HG03460 (cell line): Measurements from ENCODE around the gene CDH4.

ENCODE experiments used
- ATAC-seq: cut with Tn5 transposase; IDR thresholded peaks from one replicate; pipeline ENCODE4 v1.9.1; 2021; ENCODE audit not compliant: unreplicated experiment

CDH4 gene

DNA sequence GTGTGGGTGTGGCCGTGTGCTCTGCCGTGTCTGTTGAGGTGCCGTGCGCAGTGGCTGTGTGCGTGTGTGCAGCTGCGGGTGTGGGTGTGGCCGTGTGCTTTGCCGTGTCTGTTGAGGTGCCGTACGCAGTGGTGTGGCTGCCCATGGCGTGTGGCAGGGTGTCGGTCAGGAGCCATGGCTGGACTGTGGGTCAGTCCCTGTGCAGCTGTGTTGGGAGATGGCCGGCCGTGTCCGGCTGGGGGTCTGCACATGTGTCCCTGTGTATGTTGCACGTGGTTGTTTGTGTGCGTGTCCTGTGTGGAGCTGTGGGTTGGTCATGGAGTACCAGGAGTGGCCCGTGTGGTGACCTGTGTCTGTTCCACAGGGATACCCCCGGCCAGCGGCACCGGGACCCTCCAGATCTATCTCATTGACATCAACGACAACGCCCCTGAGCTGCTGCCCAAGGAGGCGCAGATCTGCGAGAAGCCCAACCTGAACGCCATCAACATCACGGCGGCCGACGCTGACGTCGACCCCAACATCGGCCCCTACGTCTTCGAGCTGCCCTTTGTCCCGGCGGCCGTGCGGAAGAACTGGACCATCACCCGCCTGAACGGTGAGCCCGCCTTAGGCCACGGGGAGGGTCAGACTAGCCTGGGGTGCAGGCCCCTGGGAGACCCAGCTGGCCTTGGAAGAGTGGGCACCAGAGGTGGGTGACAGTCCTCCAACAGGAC lies 675.9 kb downstream of the CDH4 start:
- ATAC-seq: no peak

DNA sequence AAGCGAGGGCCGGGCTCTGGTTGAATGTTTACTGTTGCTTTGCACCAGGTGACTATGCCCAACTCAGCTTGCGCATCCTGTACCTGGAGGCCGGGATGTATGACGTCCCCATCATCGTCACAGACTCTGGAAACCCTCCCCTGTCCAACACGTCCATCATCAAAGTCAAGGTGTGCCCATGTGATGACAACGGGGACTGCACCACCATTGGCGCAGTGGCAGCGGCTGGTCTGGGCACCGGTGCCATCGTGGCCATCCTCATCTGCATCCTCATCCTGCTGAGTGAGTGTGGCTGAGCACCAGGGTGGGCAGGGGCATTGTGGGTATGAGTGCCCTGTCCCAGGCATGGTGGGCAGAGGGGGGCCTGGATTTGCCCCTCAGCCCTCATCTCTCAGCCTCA lies 677.5 kb downstream of the CDH4 start:
- no peak for ATAC-seq

DNA sequence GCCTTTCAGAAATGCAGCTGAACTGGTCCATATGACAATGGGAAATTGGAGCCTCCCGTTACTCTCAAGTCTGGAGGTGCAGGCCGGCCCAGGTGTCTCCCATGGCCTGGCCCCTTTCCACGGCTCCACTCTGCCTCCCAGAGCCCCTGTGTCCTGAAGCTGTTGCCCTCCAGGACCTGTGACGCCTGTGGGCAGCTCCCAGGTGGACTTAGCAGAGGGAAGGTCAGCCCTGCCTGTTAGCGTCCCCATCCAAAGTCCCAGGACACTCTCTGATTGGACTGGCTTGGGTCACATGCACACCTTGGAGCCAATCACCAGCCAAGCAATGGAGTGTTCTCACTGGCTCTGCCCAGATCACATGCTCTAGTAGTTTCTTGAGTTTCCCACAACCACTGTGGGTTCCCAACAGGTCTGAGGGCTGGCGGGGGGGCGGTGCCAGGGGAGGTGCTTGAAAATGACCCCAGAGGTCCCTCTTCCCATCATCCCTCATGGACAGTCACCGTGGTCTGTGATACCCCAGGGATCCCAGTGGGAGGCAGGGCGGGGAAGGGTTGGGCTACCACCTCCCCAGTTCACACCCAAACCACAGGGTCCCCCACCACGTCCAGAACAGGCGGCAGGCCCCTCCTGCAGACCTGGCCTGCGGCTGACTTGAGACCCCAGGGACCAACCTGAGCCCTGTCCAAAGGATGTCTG lies 678.1 kb downstream of the CDH4 start:
- no peak for ATAC-seq

DNA sequence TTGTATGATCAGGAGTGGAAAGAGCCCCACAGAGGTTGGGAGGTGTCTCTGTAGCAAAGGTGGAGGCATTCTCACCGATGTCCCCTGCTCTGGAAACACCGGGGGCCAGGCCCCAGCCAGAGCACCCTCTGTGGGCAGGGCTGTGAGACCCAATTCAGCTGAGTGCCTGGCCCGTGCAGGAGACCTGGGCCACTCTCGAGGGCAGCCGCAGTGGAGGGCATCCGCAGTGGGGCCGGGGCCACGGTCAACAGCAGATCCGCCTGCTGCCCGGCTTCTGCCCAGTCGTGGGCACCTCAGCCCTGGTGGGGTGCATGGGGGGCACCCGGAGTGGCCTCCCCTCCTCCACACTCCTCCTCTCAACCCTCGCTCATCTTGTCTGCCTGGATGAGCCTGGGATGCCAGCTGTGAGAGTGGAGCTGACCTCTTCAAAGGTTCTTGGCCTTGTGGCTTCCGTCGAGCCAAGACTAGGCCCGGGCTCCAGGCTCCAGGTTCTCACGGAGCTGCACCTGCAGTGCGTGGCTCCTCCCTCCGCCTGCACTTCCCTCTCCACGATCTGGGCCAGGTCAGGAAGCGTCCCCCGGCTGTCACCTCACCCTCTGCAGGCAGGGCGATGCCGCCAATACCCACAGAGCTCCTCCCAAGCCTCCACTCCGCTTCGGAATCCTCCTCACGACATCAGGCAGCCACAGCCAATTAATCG lies 678.9 kb downstream of the CDH4 start:
- ATAC-seq: no peak

DNA sequence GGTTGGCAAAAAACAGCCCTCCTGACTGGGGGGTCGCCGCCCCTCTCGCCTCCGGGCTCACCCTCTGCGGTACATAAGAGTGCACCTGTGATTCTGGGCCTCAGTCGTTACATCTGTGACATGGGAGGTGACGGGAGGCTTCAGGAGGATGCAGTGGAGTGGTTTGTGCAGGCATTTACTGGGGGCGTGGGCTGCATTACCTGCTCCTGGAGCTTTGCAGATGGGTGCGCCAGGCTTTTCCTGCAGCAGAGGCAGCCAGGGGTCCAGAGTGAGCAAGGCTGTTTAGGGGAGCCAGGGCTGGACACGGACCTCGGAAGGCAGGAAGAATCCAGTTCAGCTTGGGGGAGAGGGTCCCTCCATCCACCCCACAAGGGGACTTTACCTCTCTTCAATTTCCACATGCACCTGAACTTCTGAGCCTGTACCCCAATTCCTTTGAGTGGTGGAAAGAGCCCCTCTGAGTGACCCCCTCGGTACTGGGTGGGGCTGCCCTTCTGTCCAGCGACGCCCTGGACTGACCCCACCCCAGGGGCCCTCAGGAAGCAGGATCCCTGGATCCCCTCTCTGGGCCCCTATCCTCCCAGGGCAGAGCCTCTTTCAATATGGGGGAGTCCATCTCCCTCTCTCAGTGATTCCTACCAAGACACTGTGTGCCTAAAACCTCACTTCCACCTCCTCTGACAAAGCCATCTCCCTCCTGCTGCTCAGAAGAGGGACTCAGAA lies 679.6 kb downstream of the CDH4 start:
- ATAC-seq: no peak

DNA sequence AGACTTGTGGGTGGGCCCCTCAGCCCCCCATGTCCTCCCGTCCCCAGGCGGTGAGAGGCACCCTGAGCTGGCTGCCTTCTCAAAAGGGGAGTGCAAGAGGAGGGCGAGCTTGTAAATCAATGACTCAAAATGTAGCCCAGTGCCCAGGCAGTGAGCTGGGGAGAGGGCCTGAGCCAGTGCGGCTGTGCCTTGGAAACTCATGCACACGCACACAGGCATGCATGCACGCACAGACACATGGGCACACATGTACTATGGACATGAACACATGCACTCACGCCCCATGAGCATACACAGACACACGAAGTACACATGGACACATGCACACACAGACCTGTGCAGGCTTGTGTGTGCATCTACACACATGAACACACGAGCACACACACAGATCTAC lies 680.1 kb downstream of the CDH4 start:
- ATAC-seq: no peak

DNA sequence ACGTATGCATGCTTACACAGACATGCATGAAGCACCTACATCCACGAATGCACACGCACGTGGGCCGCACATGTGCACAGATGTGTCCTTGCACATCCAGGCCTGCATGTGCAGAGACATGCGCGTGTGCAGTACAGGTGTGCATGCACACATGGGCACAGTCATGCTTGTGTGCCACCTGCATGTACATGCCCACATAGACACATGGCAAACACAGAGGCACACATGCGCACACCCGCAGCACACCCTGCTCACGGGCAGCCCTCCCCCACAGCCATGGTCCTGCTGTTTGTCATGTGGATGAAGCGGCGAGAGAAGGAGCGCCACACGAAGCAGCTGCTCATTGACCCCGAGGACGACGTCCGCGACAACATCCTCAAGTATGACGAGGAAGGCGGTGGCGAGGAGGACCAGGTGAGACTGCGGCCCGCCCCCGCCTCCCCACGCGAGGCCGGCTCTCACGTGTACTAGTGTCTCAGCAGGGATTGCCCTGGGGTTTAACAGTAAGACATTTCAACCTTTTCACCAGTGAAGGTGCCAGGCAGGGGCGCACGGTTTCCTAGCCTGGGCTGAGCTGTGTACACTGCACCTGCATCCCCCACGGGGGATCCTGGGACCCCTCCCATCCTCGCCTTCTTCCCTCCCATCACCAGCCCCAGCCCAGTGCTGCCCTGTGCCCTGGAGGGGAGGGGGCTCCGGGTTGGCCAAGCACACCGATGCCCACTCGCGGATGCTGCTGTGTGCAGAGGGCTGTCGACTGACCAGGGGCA lies 680.8 kb downstream of the CDH4 start:
- ATAC-seq: no peak

DNA sequence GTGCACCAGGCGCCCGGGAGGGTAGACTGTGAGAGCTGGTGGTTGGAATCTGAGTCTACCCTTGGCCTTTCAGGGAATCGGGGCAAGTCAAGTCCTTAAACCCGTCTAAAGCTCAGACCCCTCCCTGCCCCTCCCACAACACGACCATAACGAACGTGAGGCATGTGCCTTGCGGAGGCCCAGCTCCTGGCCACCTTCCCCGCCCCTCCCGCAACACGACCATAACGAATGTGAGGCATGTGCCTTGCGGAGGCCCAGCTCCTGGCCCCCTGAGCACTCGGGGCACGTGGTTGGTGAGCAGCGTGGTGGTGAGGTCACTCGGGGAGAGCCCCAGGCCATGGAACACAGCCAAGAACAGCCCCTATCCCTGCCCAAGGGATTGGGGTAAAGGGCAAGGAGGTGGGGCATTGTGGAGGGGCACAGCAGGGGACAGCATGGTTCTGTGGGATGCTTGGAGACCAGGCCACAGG lies 681.5 kb downstream of the CDH4 start:
- no peak for ATAC-seq

DNA sequence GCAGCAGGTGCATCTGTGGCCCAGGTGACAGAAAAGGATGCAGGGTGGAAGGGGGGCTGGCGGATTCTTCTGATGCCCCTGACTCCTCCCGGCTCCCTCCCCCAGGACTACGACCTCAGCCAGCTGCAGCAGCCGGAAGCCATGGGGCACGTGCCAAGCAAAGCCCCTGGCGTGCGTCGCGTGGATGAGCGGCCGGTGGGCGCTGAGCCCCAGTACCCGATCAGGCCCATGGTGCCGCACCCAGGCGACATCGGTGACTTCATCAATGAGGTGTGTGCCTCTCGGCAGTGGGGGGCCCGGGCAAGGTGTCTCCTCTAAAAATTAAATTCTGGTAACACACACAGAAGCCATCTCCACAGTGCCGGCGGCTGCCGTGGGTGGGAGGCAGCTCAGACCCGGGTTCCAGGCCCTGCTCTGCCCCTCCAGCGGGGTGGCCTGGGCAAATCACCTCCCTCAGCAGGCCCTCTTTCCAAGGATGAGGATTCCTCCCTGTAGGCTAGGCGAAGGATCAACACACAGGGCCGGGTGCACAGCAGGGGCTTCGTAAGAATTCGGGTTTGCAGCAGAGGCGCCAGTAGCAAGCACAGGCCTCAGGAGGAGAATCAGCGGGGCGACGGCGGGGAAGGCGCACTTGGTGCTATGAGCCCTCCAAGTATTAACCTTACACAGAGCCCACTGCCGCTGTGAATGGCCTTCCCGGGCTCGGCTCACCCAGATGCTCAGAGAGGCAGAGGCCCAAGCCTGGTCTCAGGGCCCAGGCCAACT lies 682.1 kb downstream of the CDH4 start:
- ATAC-seq: no peak

DNA sequence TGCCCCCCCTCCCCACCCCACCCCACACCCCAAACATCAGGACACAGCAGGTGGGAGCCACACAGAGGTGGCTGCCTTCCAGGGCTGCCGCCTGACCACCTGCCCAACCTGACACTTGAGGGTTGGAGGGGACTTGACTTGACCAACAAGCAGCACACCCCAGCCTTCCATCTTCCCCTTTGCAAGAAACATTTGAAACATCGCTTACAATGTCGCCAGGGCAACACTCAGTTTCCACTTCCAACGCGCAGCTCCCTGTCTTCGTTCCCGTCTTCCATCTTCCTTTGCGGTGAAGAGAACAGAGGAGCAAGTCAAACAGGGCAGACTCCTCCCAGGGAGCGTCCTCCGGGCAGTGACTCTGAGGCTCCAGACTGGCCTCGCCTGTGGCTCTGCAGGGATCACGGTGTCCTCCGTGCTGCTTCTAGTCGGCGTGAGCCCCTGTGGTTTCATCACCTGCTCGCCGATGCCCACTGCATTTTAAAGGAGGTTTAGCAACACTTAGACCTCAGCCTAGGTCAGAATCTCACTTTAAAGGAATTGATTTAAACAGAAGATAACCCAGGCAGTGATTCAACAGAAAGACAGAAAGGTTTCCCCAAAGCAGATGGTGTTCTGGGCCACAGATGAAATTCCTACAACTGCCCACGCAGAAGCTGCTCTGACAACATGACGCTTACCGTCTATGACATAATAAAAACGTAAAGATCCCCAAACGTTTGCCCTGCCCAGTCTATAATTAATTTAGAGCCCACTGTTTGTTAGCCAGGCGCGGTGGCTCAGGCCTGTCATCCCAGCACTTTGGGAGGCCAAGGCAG lies 682.9 kb downstream of the CDH4 start:
- ATAC-seq: no peak

DNA sequence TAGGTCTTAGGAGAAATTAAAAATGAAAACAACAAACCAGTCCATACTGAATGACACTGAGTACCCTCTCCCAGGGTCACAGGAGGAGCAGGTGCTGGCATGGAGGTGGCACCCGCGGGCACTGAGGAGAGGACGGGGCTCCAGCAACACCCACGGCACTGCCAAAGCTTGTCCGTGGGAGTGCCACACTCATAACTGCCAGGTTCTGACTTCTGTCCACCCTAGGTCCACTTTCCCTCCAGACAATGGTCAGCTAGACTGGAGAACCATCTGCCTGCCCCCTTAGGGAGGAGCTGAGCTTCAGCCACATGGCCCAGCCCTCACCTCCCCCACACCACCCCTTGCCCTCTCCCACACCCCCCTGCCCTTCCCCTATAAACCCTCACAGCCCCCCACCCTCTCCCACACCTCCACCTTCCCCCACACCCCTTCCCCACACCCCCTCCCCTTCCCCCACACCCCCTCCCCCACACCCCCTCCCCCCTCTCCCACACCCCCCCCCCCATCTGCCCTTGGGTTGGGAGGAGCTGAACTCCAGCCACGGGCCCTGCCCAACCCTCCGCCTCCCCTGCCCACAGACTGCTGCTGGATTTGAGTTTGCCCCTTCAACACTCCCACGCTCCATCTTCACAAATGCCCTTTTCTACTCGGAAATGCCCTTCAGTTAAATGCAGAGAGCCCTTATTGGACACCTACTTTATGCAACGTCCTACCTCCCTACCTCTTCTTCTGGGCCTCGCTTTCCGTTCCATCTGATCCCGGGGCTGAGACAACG lies 684.1 kb downstream of the CDH4 start:
- ATAC-seq: no peak

DNA sequence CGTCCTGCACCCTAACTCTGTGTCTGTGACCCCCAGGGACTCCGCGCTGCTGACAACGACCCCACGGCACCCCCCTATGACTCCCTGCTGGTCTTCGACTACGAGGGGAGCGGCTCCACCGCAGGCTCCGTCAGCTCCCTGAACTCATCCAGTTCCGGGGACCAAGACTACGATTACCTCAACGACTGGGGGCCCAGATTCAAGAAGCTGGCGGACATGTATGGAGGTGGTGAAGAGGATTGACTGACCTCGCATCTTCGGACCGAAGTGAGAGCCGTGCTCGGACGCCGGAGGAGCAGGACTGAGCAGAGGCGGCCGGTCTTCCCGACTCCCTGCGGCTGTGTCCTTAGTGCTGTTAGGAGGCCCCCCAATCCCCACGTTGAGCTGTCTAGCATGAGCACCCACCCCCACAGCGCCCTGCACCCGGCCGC lies 684.7 kb downstream of the CDH4 start:
- ATAC-seq: no peak

DNA sequence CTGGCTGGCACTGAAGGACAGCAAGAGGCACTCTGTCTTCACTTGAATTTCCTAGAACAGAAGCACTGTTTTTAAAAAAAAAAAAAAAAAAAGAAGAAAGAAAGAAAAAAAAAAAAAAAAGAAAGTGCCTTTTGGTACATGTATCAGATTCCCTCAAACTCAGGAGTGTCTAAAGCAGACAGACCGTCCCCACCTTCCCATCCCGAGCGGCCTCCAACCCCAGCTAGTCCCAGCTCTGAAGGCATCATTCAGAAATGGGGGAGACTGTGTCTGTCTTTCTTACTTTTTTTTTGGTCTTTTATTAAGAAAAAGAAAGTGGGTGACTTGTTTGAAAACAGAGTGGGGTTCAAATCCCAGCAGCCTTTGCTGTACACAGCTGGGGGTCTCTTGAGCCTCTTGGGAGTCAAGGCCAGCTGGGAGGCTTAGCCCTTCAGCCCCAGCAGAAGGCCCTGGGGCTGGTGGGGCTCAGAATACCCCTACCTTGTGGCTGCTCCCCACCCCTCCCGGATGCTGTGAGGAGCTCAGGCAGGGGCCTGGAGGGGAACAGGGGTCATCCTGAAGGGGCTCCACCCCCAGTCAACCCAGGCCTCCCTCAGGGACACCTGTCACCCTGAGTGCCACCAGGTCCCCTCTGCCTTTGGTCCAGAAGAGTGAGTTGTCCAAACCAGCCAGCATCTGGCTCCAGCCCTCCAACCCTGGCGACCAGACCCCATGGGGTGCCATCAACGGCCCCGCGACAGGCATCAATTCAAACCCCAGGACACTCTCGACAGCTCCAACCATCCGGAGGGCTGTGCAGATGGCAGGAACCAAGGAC lies 685.3 kb downstream of the CDH4 start:
- ATAC-seq: no peak

DNA sequence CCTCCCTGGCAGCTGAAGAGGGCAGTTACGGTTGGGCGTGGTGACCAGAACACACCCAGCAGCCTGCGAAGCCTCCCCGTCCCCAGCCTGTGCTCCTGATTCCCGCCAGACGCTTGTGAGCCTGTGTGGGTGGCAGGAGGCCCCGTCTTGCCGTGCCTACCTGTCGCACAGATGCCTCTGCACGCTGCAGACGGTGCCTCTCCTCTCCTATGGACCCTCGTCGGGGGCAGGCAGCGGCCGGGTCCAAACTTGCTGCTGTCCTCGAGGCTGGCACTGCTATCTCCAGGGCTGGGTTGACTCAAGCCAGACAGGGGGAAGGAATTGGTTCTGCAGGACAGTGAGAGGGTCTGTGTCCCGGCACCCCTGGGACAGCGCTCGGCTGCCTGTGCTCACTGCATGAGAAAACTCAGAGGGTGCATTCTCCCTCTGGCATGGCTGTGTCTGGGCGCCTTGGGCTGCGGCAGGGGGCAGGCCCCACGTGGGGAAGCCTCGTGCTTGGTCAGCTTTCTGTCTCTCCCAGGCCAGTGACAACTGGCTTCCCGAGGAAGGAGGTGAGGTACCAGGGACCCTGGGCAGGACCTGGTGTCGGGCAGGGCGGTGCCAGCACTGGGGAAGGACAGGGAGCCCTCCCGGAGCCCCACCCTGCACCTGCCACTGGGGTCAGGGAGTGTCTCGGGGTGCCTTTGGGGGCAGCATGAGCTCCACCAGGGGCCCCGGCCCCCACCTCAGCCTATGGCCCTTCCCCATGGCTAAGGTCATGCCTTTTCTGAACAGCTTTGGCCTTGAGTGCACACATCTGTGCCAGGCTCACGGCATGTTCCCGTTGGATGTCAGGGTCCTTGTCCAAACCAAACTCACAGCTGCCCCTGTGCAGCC lies 686.1 kb downstream of the CDH4 start:
- ATAC-seq: no peak

DNA sequence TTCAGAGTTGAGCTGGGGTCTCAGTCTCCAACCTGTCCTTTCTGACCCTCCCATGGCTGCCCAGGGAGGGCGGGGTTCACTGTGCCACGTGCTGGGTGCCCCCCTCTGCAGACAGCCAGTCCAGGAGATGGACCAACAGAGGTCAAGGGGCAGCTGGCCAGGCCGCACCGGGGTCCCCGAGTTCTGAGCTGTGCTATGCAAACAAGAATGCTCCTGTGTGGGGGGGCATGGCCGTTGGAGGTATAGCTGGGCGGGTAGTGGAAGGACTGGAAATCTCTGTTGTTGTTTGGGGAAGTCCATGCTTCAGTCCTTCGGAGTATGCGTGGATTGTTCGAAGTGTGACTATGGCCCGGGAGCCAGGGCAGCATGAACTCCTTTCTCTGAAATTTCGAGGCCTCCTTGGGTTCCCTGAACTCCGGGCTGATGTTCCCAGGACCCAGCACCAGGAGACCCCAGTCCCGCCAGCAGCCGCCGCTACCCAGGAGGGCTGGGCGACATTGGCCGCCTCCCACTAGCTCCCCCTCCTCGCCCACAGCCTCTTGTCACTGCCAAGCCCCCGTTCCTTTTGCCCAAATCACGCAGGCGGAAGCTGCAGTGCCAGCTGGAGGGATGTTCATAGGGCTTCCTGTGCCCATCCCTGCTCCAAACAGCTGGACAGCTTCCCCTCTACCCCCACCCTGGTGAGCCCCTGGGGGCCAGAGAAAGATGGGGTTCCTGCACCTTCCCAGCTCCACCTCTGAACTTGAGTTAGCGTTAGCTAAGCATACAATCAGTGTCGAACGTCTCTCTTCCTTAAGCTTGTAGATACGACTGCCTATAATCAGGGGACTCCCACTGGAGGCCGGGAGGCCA lies 687.0 kb downstream of the CDH4 start:
- ATAC-seq: no peak
